H1 (cell line): Measurements from ENCODE around the gene LLGL2. TPM values are rescaled to one million over a fixed set of nuclear protein-coding genes. Genes with fewer than 3 reads are reported as not detected.

Experiments used
- BCL11A ChIP-seq, 2 experiments: IDR thresholded peaks; one replicate each; pipeline ENCODE4 v1.6.1; 2011; ENCODE audit warnings: low read depth in 2 of 2, low read length in 2 of 2, mild to moderate bottlenecking in 2 of 2
- GABPA ChIP-seq: IDR thresholded peaks from 2 replicates; pipeline ENCODE4 v1.6.1; 2011; ENCODE audit warnings: mild to moderate bottlenecking, low read length, moderate library complexity, borderline replicate concordance; ENCODE audit not compliant: insufficient read depth
- KDM4A ChIP-seq: IDR thresholded peaks from one replicate; pipeline ENCODE4 v1.7.1; 2012; ENCODE audit warnings: low read depth, mild to moderate bottlenecking, moderate library complexity, low read length, inconsistent platforms; ENCODE audit not compliant: severe bottlenecking
- POLR2A ChIP-seq, 2 experiments: IDR thresholded peaks; 1 replicate in 1 of 2; 2 replicates in 1 of 2; pipeline ENCODE4 v1.6.1; 2011; ENCODE audit warnings: low read depth in 2 of 2, low read length in 2 of 2, mild to moderate bottlenecking in 2 of 2; ENCODE audit errors: control extremely low read depth in 1 of 2
- TAF1 ChIP-seq: IDR thresholded peaks from 2 replicates; pipeline ENCODE4 v1.6.1; 2011; ENCODE audit warnings: mild to moderate bottlenecking, low read depth, low read length
- polyA plus RNA-seq, 7 experiments: library from polyadenylated mRNA; depleted of rRNA in 3 of 7; stranded (reverse) in 5 of 7; unstranded in 2 of 7; fragments of >200 nt in 5 of 7; fragments of 200-250 nt in 2 of 7; gene quantifications; 1 replicate in 5 of 7; 2 replicates in 1 of 7; 4 replicates in 1 of 7; pipeline versions ENCODE4 v1.2.1 to v1.2.3, GENCODE V29; 2011 to 2013; ENCODE audit warnings: missing spikeins in 2 of 7, mixed read lengths in 2 of 7
- total RNA-seq: library from RNA; stranded (reverse); fragmentation: NEBNext Ultra II Directional; extraction: Animal tissue kit (Norgen Biotek cat#: 25700); gene quantifications from 2 replicates; pipeline ENCODE4 v1.2.1, GENCODE V29; 2021

The LLGL2 gene
- total and polyA plus RNA-seq, 2 of the 8 experiments (the other 6 are each of a cell fraction or from before 2014, with no cell fraction given) = 64.5 to 77.1 TPM

- TF ChIP-seq KDM4A (no peak), POLR2A (IDR thresholded peaks at IDR 0.05; ENCODE audit: control extremely low read depth in 1 of 2, low read depth in 2 of 2, low read length in 2 of 2) (no peak), BCL11A (IDR thresholded peaks at IDR 0.05; ENCODE audit: low read depth in 2 of 2, low read length in 2 of 2) (no peak), GABPA (no peak), TAF1 (no peak)
Observed at GRCh38 chr17:75596320-75597087, 71.0 kb downstream of the LLGL2 start (continued).
